ENCODE data around the gene SLC6A6.
A peak's percentile ranks its signal among the peaks of the same experiment; 100 is the strongest.

The SLC6A6 gene

DNA sequence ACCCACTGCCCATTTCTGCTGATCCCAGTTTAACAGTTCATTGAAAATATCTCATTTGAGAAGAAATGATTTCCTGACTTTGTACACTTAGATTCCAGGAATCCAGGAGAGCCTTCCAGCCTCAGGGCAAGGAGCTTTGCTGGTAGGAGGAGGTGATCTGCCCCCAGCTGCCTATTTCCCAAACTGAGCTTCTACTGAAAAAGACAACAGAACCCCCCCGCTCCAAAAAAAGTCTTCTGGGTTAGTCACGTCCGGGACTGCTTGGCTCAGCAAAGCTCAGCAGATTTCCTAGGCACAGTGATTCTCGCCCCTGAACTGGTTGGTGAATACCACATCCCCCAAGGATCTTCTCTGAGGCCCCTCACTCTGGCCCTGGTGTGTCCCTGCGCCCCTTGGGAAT, 13.1 kb downstream of the SLC6A6 start:
- DNase-seq (ENCODE audit: extremely low read depth in 1 of 2, low read depth in 1 of 2) = no peak

DNA sequence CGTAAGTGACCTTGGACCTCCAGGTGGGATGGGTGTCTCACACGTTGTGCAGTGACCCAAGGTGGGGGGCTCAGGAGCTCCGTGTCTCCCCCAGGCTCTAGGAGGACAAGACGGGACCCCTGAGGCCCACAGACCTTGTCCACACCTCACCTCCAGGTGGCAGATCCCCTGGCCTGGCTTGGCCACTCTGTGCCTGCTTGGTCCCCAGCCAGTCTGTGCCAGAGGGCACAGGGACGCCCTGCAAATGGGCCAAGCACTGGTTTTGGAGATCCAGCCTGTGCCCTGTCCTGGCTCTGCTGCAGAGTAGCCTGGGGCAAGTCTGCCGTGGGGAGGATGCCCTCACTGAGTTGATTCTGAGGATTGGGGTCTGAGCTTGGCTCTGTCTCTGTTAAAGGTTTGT, 14.0 kb downstream of the SLC6A6 start:
- DNase-seq (ENCODE audit: extremely low read depth in 1 of 2, low read depth in 1 of 2) = no peak

DNA sequence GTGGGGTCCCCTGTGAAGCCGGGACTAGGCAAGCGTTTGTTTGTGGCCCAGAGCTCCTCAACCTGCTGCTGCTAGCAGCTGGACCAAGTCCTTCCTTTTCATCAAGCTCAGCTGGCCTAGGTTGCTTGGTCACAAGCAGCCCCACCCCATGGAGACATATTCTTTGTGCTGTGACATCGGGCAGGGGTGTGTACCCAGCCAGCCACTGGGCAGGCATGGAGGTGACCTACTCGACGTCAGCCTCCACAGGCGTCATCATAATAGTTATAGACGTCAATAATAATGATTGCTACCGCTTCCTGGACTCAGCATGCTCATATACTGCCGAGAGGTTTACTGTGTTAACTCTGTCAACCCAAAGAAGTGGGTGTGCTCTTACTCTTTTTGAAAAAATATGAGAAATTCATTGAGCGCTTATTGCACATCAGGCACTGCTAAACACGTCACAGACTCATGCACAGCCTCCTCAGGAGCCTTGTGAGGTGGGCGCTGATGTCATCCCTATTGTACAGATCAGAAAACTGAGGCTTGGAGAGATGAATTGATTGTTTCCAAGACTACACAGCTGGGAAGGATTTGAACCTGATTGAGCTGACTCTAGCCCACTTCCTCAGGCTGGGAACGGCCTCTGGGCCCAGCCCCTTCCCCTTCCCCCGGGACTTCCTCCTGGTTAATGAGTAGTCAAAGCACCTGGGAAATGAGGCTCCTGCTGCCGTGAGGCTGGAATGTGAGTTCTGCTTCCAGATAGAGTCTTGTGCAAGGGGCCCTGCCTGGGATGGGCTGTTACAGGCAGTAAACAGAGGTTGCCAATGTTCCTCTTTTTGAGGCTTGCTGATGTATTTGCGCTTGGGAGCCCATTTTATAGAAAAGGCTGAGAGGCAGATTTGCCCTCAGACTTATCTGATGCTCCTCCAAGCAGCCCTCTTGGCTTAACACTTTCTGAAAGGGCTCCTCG, 16.2 kb downstream of the SLC6A6 start:
- DNase-seq (ENCODE audit: extremely low read depth in 1 of 2, low read depth in 1 of 2) = no peak

DNA sequence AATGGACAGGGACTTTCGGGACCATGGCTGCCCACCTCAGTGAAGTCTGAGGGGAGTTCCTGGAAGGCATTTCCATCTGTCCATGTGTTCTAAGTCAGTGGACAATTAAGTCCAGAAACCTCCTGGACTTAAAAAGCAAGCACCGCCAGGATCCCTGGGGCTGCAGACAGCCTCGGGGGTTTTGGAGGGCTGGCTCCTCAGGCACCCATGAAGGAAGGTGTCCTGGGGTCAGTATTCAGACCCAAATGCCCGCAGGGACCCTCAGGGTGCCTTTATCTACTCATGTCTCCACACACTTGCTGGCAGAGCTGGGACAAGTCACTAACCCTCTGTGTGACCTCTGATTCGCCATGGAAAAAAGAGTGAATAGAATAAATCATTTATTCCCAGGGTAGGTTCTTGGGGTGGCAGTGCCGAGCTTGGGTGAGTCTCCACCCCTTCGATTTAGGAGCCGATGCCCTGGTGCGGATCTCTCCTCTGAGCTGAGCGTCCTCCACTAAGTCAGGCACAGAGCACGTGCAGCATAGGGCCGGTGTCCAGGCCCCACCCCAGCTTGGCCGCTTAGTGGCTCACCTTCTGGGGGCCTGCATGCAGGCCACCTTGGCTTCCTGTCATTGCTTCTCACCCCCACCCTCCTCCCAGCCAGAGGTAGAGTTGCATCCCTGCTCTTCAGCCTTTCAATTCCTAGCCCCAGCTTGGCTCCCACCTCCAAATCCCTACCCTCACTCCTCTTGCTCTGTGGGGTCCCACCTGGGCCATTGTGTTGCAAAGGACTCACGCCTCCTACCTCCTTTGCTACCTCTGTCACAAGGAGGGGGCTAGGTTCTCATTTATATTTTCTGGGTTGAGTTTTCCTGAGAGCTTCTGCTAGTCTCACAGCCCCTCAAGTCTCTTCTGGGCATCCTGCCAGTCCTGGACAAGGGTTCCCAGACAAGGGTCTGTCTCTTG, 19.9 kb downstream of the SLC6A6 start:
- DNase-seq (ENCODE audit: extremely low read depth in 1 of 2, low read depth in 1 of 2) = no peak

DNA sequence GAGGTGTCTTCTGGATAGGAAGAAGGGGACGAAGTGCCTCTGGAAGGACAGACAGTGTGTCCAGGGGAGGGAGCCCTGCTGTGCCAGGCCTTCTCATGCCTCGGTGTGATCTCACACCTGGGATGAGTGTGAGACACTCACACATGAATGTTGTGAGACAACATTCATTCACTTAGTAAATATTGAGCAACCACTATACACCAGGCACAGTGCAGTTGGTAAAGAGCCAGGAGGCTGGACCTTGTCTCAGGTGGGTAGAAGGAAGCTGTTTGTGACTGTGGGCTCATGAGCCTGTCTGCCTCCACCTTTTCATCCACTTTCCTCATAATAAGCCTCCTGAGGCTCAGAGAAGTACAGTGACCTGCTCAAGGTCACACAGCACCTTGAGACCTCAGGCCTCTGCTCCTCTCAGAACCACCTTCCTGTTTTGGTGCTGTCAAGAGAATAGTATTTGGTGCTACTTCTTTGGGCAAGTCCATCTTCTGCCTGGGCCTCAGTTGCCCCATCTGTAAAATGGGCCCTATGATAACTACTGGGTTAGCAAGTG, 20.9 kb downstream of the SLC6A6 start:
- no peak for DNase-seq (ENCODE audit: extremely low read depth in 1 of 2, low read depth in 1 of 2)

DNA sequence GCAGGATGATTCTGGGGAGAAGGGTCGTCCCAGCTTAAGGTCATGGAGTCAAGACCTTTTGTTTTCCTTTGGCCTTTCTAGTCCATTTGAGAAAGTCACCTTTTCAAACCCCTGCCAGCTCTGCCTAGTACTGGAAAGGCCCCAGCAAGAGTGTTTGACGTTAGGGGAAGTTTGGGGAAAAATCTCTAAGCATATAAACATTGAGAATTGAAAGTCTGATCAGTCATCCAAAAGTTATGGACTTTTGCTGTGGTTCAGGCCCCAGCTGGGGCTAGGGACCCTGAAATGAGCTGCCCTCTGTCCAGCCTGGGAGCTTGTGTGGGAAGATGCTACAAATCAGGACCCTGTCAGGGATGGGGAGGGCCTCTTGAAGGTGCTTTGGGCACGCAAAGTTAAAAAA, 21.6 kb downstream of the SLC6A6 start:
- no peak for DNase-seq (ENCODE audit: extremely low read depth in 1 of 2, low read depth in 1 of 2)

DNA sequence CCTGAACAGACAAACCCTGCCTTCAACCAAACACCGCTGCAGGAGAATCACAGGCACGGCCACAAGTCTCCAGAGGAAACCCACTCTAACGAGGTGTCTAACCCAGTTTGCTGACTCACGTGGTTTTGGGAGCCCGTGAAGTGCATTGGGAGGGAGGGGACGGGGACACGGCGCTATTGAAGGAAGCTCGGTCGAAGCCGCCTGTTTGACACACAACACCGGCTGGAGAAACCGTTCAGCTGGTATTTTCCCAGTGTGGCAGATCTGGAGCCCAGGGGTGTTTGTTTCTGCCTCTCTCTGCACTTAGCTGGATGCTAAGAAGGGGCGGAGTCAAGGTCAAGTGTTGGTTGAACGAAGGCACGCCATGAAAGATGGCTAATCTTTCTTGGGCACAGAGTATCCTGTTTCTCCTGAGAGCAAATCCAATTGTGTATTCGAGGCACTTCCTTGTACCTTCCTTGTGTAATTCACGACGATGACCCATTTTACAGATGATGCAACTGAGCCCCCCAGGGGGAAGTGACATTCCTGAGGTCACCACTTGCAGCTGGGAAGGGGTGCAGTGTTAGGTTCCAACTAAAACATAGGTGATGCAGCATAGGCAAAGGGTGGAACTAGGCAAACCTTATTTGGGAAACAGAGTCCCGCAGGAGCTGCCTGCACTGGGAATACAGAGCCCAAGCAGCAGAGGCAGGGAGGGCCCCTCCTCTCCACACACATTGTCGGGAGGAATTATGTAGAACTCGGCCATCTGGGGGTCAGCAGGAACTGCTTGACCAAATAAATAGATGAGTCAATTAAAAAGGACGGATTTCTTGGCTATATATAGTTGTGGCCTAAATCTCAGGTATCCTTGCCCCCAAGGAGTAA, 22.5 kb downstream of the SLC6A6 start:
- no peak for DNase-seq (ENCODE audit: extremely low read depth in 1 of 2, low read depth in 1 of 2)

DNA sequence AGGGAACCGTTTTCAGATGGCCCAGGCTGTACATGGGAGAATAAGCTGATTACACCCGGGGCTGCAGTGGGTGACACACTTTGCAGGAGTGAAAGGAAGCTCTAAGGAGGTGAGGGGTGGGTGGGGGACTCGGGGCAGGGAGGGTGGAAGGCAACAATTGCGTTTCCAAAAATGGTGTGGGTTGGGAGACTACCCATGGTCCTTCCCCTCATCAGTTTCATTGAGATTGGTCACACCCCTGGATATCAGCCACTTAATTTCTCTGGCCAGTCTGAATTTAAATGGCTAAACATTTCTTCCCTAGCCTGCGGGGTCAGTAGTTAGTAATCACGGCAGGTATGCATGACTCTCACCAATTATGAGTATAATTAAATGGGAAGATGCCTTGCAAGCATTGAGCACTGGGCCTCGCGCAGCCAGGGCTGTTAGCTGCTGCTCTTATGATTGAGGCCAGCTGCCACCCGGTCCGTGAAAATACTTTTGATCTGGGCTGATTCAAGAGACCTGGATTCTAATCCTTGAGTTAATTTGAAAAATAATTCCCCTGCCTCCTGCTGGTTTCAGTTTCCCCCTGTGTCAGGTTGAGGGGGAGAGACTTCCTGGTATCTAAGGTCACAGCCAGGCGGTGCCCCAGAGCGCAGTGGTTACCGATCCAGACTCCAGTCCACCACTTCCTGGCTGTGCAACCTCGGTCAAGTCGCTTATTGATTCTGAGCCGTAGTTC, 23.3 kb downstream of the SLC6A6 start:
- no peak for DNase-seq (ENCODE audit: extremely low read depth in 1 of 2, low read depth in 1 of 2)

DNA sequence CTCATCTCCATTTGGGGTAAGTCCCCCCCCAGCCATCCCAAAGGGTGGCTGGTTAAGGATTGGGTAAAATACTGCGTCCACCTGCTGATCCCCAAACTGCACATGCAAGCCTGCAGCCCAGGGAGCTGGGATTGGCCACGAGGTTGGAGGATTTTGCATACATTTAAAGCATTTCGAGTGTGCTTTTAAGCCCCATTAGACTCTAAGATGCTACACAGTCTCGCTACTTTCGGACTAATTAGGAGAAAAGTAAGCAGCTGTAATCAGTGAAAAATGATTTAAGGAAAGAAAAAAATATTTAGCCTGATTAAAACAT, 23.9 kb downstream of the SLC6A6 start:
- DNase-seq (ENCODE audit: extremely low read depth in 1 of 2, low read depth in 1 of 2) = no peak

DNA sequence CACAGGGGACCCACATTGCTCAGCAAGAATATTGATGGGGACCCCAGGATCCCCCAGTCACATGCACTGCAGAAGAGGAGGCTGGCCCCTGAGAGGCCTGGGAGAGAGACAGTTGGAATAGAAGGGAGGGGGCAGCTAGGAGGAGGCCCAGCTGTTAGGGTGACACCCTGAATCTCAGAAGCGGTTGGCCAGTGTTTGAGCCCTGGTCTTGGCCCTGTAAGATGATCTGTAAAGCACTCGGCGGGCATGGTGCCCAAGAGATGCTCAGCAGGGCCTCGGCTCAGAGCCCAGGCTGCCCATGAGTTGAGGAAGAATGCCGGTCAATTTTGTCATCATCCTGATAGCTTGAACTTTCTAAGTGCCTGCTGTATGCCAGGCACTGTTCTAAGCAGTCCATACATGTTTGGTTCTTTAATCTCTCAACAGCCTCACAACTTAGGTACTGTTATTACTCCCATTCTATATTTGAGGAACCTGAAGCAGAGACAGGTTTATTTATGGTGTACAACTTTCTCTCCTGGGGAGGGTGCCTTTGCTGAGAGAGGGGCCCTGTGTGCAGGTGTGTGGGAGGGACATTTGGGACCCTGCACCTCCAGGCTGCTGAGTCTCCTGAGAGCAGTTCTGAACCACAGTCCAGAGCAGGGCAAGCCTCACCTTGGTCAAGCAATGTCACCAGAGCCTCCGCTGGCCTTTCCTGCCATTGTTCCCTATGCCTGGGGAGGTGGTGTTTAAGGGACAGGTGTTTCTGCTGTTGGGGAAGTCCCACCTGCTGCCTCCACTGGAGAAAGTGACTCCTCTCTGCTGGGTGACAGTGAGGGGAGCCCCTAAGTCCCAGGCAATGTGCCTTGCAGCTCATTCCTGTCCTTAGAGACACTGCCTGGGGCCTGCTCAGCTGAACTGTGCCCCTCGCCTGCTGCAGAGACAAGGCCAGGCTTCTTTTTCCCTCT, 26.0 kb downstream of the SLC6A6 start:
- no peak for DNase-seq (ENCODE audit: extremely low read depth in 1 of 2, low read depth in 1 of 2)

DNA sequence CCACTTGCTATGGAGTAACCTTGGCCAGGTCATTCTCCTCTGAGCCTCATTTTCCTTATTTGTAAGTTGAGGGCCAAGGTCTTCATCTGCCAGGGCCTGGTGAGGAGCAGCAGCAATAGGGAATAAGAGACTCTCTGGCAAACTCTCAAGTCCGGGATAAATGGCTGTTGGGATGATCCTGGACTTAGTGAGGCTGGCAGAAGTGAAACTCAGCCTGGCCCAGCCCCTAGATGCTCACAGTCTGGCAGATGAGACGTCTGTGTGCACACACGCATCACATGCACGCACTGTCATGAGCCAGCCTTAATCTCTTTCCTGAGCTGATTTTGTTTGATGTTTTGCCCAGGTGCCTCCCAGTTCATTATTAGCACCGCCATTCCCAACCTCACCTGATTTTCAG, 26.8 kb downstream of the SLC6A6 start:
- no peak for DNase-seq (ENCODE audit: extremely low read depth in 1 of 2, low read depth in 1 of 2)

DNA sequence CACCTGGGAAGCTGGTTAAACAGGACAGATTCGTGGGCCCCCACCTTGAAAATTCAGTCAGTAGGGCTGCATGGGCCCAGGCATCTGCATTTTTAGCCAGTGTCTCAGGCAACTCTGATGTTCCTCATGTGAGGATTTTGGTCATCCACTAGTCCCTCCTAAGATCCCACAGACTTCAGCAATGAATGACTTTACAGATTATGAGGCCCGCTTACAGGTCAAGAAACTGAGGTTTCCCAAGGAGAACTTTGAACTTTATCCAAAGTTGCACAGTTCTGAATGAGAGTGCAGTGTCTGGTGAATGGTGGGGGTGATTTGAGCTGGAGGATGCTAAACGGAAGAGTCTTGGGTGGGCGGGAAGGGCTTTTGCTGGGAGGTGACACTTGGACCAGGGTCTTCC, 27.2 kb downstream of the SLC6A6 start:
- no peak for DNase-seq (ENCODE audit: extremely low read depth in 1 of 2, low read depth in 1 of 2)

DNA sequence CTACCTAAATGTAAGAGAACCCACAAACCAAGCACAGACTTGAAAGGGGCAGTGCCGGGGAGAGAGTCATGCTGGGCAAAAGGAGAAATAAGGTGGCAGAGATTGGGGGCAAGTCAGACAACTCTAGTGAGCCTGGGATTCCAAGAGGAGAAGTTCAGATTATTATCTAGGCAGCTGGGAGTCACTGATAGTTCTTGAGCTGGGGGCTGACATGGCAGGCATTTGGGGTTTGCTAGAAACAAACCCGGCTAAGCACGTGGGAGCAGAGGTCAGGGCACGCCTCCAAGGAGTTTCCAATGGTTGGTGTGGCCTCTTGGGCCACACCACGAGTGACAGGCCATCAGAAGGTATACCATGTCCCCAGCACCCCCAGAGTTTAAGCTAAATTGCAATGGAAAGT, 27.6 kb downstream of the SLC6A6 start:
- no peak for DNase-seq (ENCODE audit: extremely low read depth in 1 of 2, low read depth in 1 of 2)

DNA sequence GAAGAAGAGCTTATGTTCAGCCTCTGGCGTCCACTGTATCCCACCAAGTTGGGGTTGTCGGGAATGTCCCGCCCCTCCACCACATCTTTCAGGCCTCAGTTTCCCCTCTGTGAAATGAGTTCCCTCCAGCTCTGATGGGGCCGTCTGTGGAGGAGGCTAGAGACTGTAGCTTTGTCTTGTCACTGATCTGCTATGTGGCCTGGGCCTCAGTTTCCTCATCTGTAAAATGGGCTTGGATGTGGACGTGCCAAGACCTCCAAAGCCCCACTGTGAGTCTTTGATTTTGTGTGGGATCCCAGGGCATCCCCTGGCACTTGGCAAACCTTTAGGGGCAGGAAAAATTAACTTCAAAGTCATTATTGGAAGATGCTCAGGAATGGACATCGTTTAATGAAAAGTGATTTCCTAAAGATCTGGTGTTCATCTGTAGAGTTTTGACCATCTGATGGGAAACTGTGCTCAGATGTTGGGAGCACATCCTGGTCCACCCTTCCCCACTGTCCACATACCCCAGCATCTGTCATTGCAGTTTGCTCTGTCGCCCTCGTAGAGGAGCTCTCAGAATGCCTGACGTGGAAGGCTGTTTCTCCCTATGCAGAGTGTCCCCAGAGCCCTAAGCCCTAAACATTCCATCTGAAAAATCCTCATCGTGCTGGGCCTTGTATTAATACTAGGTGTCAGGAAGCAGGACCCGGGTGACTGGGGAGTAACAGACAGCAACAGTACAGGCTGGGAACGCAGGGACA, 28.5 kb downstream of the SLC6A6 start:
- no peak for DNase-seq (ENCODE audit: extremely low read depth in 1 of 2, low read depth in 1 of 2)

DNA sequence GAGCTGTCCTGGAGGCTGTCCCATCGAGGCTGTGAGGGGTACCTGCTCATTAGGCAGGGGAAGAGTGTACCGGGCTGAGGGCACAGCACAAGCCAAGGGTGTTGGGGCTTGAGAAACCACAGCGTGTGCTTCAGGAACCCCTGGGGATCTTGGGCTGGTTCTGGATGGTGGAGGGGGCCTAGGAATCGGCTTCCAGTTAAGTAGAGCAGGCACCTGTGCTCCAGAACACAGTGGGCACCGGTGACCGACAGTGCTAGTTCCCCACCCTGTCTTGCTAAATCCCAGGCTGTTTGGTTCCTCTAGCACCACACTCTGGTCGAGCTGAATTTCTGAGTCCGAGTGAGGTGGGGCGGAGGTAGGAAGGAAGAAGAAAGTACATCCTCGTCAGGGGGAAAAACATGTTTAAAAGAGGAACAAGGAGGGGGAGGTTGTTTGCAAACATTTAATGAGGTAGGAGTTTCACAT, 29.1 kb downstream of the SLC6A6 start:
- no peak for DNase-seq (ENCODE audit: extremely low read depth in 1 of 2, low read depth in 1 of 2)

DNA sequence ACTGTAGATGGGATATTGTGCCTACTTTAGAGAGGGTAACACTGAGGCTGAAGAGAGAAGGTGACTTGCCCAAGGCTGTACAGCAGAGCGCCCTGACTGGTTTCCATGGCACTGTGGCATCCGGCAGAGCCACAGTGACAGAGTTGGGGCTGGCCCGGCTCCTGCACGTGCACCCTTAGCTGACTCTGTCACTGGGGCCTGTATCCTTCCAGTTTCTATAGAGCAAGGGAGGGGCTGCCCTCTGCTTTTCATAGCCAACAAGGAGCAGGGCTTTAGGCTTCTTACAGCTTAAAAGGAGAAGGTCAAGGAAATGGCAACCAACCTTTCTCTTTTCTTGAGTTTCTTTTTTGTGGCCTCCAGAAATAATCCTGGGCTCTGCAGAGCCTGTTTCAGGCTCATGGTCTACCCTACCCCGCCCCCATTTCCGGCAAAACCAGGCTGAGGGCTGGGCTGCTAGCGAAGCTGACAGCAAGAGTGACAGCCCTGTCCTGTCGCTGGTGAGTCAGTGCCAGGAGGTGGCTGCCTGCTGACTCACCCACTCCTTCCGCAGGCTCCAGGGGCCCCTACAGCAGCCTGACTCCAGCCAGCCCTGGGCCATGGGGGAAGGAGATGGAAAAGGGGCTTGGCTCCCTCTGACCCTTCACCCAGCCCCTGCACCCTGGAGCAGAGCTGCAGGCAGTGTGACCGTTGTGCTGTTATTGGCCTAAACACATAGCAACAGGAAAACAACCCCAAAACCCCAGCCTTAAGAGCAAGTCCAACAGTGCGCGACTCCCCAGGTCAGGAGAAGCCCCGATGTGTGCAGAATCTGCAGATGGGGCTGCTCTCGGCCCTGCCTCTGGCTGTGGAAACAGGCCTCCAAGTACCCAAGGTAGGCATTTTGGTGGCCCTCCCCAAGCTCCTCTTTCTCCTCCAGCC, 29.8 kb downstream of the SLC6A6 start:
- peak; percentile 84 to 95 for DNase-seq (ENCODE audit: extremely low read depth in 1 of 2, low read depth in 1 of 2)

DNA sequence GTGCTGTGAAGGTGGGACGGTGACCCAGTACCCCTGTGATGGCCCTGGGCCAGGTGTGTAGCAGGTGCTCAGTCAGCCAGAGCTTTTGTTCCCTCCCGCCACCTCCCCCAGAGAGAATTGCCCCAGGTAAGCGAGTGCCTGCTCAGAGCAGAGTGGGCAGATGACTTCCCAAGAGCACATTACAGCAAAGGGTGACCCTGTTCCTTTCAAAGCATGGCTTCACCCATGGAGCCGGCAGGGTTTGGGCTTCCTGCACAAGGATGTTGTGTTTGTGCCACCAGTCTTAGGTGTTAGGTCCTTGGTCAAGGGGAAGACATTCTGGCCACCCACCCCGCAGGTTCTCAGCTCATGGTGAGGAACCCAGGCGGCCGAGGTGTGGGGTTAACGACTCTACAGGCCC, 30.7 kb downstream of the SLC6A6 start:
- DNase-seq (ENCODE audit: extremely low read depth in 1 of 2, low read depth in 1 of 2) = no peak

Measured in stimulated activated CD8-positive, alpha-beta memory T cell treated with anti-CD3 and anti-CD28 coated beads, Interleukin-7, amount 100 ng/mL, for 48 hours (primary cell).